HFFc6 (cell line): ENCODE measurements around the gene DDX27. TPM values are rescaled to one million over a fixed set of nuclear protein-coding genes. Genes with fewer than 3 reads are reported as not detected.
A peak's percentile ranks its signal among the peaks of the same experiment; 100 is the strongest.
"Not testable (repeated sequence)": the region's sequence is repeated elsewhere in the genome, so short reads cannot be mapped to it uniquely, and the experiment has no call there.

Experiments
- DNase-seq: peaks from one replicate; pipeline ENCODE4 v3.0.0-alpha.2; 2018
- H3K27ac Mint-ChIP-seq: 2 replicates; pipeline ENCODE4 v1.8.0; 2020; ENCODE audit warnings: mild to moderate bottlenecking, mixed read lengths
- H3K27me3 Mint-ChIP-seq: 2 replicates; pipeline ENCODE4 v1.8.0; 2021; ENCODE audit warnings: mild to moderate bottlenecking, moderate library complexity, mixed read lengths; ENCODE audit not compliant: insufficient read depth
- H3K36me3 Mint-ChIP-seq: 2 replicates; pipeline ENCODE4 v1.8.0; 2021; ENCODE audit warnings: low read depth, mixed read lengths
- H3K4me1 Mint-ChIP-seq: 2 replicates; pipeline ENCODE4 v1.8.0; 2020; ENCODE audit warnings: low read depth, mixed read lengths
- H3K4me3 Mint-ChIP-seq: 2 replicates; pipeline ENCODE4 v1.8.0; 2020; ENCODE audit warnings: mild to moderate bottlenecking, moderate library complexity, mixed read lengths
- H3K9me3 Mint-ChIP-seq: 2 replicates; pipeline ENCODE4 v1.8.0; 2020; ENCODE audit warnings: mild to moderate bottlenecking, mixed read lengths
- total RNA-seq, 6 experiments: library from RNA; stranded (reverse); fragmentation: NEBNext Ultra II Directional; extraction: Animal tissue kit (Norgen Biotek cat#: 25700); gene quantifications; 2 replicates in 1 of 6; 3 replicates in 5 of 6; pipeline ENCODE4 v1.2.3, GENCODE V29; 2021
- TF ChIP-seq, protein P1 (sequence below): fragments of 200-600 bp; sonication (generic); IDR thresholded peaks from 2 replicates; pipeline ENCODE4 v1.5.0; 2021; ENCODE audit warnings: antibody characterized with exemption, mild to moderate bottlenecking

DDX27 gene
- total RNA-seq, 6 experiments from 2014 or later = 26.8 to 32.2 (median 30.5) TPM

DNA sequence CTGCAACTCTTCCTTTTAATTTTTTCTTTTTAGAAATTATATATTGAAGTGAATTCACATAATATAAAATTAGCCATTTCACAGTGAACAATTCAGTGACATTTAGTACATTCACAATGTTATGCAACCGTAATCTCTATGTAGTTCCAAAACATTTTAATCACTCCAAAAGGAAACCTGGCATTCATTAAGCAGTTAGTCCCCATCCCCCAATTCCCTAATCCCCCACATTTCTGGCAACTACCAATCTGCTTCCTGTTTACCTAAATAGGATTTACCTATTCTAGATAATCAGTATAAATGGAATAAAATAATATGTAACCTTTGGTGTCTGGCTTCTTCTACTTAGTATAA is 8.5 kb upstream of the DDX27 start:
- H3K27me3 Mint-ChIP-seq = no peaks in the 10 kb centered on the region
- DNase-seq = no peak
- no peak overlapping the region for H3K27ac Mint-ChIP-seq
- peaks cover 13% of the 10 kb centered on the region for H3K9me3 Mint-ChIP-seq
- TF ChIP-seq, protein P1, sequence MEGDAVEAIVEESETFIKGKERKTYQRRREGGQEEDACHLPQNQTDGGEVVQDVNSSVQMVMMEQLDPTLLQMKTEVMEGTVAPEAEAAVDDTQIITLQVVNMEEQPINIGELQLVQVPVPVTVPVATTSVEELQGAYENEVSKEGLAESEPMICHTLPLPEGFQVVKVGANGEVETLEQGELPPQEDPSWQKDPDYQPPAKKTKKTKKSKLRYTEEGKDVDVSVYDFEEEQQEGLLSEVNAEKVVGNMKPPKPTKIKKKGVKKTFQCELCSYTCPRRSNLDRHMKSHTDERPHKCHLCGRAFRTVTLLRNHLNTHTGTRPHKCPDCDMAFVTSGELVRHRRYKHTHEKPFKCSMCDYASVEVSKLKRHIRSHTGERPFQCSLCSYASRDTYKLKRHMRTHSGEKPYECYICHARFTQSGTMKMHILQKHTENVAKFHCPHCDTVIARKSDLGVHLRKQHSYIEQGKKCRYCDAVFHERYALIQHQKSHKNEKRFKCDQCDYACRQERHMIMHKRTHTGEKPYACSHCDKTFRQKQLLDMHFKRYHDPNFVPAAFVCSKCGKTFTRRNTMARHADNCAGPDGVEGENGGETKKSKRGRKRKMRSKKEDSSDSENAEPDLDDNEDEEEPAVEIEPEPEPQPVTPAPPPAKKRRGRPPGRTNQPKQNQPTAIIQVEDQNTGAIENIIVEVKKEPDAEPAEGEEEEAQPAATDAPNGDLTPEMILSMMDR = no peak
- no peaks in the 10 kb centered on the region for H3K4me1 Mint-ChIP-seq
- no peak overlapping the region for H3K4me3 Mint-ChIP-seq
- peaks cover 14% of the 10 kb centered on the region for H3K36me3 Mint-ChIP-seq

DNA sequence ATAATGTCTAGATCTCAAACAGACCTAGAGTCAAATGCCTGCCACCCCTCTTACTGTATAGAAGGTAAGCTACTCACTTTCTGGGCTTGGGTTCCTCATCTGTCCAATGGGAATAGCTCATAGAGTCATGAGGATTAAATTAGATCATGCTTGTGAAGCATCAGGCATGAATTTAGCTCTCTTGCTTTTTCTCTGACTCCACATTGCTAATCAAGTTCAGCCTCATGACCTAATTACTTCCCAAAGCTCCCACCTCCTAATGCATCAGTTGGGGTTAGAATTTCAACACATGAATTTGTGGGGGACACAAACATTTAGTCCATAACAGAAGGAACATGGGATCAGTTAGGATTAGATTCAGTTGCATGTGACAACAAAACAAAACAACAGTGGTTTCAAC is 4.6 kb upstream of the DDX27 start:
- H3K27me3 Mint-ChIP-seq = no peaks in the 10 kb centered on the region; the same call in 1 of the 2 replicates

DNA sequence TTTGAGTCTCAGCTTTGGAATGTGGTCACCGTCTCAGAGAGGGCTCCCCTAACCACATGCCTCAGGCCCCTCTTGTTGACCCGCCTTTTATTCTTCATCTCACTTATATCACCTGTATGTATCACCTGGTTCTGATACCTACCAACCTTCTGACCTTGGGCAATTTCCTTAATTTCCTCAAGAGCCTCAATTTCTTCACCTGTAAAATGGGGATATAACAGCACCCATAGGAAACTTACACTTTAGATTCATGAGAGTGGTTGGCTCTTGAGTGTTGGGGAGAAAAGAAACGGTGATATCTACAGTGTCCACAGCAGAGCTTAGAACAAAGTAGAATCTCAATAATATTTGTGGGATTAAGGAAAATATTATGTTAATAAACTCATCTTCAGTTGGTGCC is 4.0 kb upstream of the DDX27 start:
- no peak for DNase-seq
- Mint-ChIP-seq H3K4me3 (no peak overlapping the region), H3K9me3 (peaks cover 9% of the 10 kb centered on the region), H3K27ac (no peak overlapping the region), H3K4me1 (peaks cover 20% of the 10 kb centered on the region), H3K36me3 (peaks cover 19% of the 10 kb centered on the region), H3K27me3 (no peaks in the 10 kb centered on the region; the same call in 1 of the 2 replicates)
- TF ChIP-seq, protein P1 = no peak

More for the DNA sequence above, 4.6 kb upstream of the DDX27 start:
- no peak overlapping the region for H3K27ac Mint-ChIP-seq
- H3K36me3 Mint-ChIP-seq = peaks cover 16% of the 10 kb centered on the region
- peaks cover 13% of the 10 kb centered on the region for H3K9me3 Mint-ChIP-seq
- TF ChIP-seq, protein P1 = no peak
- no peak overlapping the region for H3K4me3 Mint-ChIP-seq
- no peak for DNase-seq
- H3K4me1 Mint-ChIP-seq = peaks cover 15% of the 10 kb centered on the region

DNA sequence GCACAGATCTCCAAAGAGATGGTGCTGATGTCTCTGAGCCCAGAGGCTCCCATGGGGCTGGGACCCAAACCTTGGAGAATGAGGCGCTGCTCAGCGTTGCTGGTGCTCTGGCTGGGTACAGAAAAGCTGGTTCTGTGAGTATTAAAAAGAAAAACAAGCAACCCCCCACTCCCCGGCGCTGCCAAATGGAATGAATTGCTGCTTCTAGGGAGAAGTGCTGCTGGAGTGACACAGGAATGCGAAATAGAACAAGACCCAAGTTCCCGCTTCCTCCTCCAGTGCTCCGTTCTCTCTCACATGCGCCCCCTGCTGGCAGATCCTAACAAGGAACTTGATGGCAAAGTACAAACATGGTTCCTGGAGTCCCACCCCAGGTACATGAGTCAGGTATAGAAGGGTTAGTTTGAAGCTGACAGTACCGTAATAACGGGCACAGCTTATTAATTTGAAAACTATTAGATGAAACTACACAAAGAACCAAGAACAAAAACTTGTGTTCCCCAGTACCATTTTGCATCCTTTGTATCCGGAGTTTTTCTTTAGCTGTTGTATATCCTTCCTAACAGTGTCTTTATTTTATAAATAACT is 2.1 kb upstream of the DDX27 start:
- peak overlapping the region; percentile 14; the same call in 1 of the 2 replicates for H3K27ac Mint-ChIP-seq
- H3K36me3 Mint-ChIP-seq = peaks cover 10% of the 10 kb centered on the region; the same call in 1 of the 2 replicates
- H3K4me1 Mint-ChIP-seq = peaks cover 28% of the 10 kb centered on the region
- H3K4me3 Mint-ChIP-seq = peak overlapping the region; percentile 24; the same call in 1 of the 2 replicates
- H3K9me3 Mint-ChIP-seq = no peaks in the 10 kb centered on the region
- DNase-seq = peak; percentile 79
- no peaks in the 10 kb centered on the region; the same call in 1 of the 2 replicates for H3K27me3 Mint-ChIP-seq
- TF ChIP-seq, protein P1 = peak; percentile 95

DNA sequence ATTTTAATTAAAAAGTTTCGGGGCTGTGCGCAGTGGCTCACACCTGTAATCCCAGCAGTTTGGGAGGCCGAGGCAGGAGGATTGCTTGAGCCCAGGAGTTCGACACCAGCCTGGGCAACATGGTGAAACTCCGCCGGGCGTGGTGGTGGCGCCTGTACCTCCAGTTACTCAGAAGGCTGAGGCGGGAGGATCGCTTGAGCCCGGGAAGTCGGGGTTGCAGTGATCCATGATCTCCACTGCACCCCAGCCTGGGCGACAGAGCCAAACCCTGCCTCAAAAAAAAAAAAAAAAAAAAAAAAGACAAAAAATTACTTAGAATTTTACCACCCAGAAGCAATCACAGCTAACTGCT is 501 bp upstream of the DDX27 start:
- peak overlapping the region; percentile 97 for H3K4me3 Mint-ChIP-seq
- peaks cover 10% of the 10 kb centered on the region; the same call in 1 of the 2 replicates for H3K36me3 Mint-ChIP-seq
- peaks cover 28% of the 10 kb centered on the region for H3K4me1 Mint-ChIP-seq
- not testable (repeated sequence) for H3K27me3 Mint-ChIP-seq, H3K9me3 Mint-ChIP-seq, DNase-seq
- peak overlapping the region; percentile 89 for H3K27ac Mint-ChIP-seq

DNA sequence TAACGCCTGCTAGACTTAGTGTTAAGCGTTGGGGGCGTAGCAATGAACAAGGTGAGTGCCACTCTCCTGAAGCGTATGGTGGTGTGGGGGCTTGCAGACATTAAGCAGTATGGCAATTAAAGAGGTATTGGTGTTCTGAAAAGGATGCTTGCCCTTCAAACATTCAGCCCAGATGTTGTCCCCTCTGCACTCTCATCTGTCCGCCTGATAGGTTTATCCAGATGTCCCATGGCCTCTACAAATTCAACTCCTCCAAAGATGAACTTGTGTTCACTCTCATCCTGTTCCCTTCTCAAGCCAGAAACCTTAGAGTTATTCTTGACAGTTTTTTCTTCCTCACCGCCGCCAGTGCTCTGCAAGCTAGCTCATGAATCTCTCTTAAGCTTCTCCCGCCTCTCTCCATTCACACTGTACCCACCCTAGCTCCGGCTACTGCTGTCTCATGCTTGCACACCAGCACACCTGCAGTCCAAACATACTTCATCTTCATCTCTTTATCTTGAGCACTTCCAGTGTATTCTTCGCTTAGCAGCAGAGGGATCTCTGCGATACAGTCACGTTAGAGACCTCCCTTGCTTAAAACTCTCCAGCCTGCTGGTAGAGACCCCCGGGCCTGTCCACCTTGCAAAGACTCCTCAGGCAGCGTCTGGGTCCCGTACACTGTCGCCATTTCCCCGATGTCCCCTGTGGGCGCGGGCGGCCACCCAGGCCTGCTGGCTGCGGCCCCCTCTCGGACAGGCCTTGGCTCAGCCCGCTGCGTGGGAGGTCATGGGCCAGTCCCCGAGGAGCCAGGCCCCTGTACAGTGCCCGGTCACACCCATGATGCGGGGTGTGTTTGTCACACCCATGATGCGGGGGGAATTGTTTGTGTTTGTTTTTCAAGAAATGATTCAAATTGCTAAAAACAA is 962 bp downstream of the DDX27 start:
- Mint-ChIP-seq H3K36me3 (peaks cover 19% of the 10 kb centered on the region), H3K4me1 (peaks cover 28% of the 10 kb centered on the region)
- DNase-seq = no peak

More for the DNA sequence above, 962 bp downstream of the DDX27 start:
- TF ChIP-seq, protein P1 = no peak
- Mint-ChIP-seq H3K27ac (peak overlapping the region; percentile 89), H3K27me3 (no peaks in the 10 kb centered on the region; the same call in 1 of the 2 replicates), H3K9me3 (no peaks in the 10 kb centered on the region), H3K4me3 (peak overlapping the region; percentile 97)
